Measurements from ENCODE around the gene GP9.
"Not testable (repeated sequence)": the region's sequence is repeated elsewhere in the genome, so short reads cannot be mapped to it uniquely, and the experiment has no call there.

The GP9 gene

DNA sequence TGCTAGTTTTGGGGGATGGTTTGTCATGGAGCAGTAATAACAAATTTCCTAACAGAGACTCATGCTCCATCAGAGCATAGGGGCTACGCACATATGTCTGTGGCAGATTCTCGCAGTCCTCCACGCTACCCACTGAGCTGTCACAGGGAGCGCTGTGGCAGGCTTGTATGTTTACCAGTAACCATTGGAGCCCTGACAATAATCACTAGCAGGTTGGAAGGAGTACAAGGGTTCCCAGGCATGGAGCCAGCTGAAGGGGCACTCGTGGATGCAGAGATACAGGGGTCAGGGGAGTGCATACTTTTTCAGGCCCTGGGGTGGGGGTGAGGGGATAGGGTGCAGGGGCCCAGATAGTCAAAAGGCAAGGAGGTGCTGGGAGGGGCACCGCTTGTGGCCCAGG is 7.9 kb upstream of the GP9 start:
- no peak for DNase-seq

DNA sequence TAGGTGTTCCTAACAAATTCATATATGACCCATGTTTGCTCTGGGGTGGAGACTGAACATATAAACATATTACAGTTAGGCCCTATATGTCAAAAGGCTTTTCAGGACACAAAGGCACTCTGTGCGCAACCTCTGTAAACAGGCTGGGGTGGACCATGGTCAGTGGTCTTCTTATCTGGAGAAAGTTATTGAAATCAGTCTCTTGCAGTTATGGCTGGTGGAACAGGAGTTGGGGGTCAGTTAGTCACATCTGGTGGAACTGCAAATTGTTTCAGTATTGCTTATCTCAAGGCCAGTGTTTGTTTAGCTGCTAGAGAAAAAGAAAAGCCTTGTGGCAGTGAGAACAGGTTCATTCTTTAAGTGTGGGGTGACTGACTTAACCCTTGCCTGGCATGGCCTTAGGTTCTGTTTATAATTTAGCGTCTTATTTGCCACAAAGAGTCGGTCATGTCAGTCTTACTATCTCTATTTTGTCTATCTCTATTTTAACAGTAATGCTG is 5.9 kb upstream of the GP9 start:
- DNase-seq: no peak

DNA sequence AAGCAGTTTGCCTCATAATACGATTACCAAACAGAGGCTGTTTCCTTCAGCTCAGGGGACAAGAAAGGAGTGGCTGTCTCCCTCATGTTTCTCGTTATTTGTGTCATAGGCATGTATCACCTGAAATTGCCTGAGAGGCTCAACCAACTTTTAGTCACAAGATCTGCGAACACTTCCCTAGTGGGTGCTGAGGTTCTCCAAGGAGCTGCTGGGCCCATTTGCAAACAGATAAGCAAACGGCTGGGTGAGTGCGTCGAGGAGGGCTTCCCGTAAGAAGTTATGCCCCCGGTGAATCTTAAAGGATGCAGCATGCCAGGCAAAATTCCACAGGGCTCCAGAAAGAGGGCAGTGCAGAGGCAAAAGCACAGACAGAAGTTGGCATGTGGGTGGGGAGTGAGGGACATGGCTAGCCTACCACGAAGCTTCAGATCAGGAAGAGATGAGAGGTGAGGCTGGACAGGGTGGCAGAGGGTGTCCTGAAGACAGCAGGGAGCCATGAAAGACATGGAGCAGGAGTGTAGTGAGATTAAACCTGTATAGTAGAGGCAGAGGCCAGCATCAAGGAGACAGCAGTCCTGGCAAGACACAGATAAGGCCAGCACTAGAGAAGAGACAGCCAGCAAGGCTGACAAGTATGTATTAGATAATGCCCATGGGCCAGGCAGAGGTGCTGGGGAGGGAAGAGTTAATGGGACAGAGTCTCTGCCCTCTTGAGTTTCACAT is 4.0 kb upstream of the GP9 start:
- DNase-seq: no peak

DNA sequence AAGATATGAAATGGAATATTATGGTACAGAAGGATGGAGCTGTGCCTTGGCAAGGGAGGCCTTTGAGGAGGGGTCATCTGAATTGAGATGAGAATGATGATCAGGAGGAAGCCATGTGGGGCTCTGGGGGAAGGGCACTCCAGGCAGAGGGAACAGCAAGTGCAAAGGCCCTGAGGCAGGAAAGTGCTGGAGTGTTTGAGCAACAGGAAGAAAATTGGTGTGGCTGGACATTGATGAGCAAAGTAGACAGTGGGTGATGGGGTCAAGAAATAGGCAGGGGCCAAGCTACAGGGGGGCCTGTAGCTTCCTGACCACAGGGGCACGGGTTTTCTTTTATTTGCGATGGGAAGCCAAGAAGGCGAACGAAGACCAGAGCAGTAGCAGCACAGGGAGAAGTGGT is 3.3 kb upstream of the GP9 start:
- no peak for DNase-seq

DNA sequence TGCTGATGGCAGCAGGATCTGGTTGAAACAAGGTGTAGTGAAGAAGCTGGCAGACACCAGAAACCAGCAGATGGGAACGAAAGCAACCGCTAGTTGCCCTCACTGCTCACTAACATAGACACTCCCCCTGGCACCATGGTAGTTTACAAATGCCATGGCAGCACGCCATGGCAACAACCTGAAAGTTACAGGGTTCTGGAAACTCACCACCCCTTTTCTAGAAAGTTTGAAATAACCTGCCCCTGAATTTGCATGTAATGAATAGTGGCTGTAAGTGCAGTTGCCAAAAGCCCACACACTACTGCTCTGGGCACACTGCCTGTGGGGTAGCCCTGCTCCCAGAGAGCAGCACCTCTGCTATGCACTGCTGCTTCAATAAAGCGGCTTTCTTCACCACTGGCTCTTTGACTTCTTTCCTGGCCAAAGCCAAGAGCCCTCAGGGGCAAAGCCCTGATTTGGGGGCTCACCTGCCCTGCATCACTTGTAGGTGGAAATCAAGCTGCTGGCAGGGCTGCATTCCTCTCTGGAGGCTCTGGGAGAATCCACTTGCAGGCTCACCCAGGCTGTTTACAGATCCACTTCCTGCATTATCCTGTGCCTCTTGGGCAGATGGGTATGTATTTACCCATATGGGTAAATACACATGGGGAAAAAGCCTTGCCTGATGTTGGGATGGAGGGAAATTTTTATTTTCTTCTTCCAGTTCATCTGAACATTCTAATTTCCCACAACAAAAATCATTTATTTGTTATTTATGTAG is 2.0 kb upstream of the GP9 start:
- DNase-seq: peak; percentile 71

DNA sequence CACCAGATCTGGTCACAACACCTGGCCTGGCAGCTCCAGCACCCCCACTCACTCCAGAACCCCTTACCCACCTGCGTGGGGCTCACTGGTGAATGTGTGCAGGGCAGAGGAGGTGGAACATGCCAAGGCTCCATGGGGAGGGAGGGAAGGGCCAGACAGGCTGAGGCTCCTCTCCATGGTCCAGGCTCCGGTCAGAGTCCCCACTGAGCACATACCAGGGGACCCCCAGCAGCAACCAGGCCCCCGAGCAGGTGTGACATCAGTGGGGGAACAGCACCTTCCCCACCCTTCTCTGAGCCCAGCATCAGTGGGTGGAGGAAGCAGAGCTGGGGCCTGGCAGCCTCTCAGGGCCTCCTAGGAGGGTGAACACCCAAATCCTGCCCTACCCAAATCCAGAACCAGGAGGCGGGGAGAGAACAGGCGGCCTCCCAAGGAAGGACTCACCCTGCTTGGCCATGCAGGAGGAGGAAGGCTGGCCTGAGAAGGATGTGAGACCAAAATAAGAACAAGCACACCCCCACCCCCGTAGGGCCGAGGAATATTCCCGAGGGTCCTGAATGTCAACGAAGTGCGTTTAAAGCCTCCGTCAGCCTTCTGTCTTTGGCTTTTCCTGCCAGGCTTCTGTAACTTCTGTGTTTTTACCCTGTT is 1.1 kb upstream of the GP9 start:
- no peak for DNase-seq

DNA sequence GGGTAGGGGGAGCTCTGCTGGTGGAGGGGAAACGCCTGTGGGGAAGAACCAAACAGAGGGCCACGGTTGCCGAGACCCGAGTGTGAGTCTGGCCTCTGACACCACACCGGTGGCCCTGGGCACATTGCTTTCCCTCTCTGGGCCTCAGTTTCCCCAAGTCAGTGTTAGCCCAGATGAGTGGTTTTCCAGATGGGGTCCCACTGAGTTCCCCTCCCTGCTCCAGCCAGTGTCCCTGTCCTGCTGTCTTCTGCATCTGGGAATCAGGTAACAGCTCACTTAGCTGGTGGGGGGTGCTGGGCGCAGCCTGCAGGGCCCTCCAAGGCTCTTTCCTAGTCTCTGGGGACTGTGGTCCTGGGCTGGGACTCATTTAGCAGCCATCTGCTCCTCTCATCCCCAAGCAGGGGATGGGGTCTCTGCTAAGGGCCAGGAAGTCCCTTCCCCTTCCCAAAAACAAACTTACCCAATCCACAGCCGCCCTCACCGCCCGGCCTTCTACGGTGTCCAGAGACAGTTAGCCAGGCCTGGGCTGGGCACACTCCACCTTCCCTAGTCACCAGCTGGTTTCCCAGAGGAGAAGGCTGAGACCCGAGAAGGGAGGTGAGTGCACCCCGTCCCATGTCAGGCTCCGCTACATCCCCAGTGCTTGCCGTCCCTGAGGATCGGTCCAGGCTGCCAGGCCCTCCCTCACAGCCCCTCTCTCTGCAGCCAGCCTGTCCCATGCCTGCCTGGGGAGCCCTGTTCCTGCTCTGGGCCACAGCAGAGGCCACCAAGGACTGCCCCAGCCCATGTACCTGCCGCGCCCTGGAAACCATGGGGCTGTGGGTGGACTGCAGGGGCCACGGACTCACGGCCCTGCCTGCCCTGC is 676 bp downstream of the GP9 start:
- DNase-seq: peak; percentile 58

DNA sequence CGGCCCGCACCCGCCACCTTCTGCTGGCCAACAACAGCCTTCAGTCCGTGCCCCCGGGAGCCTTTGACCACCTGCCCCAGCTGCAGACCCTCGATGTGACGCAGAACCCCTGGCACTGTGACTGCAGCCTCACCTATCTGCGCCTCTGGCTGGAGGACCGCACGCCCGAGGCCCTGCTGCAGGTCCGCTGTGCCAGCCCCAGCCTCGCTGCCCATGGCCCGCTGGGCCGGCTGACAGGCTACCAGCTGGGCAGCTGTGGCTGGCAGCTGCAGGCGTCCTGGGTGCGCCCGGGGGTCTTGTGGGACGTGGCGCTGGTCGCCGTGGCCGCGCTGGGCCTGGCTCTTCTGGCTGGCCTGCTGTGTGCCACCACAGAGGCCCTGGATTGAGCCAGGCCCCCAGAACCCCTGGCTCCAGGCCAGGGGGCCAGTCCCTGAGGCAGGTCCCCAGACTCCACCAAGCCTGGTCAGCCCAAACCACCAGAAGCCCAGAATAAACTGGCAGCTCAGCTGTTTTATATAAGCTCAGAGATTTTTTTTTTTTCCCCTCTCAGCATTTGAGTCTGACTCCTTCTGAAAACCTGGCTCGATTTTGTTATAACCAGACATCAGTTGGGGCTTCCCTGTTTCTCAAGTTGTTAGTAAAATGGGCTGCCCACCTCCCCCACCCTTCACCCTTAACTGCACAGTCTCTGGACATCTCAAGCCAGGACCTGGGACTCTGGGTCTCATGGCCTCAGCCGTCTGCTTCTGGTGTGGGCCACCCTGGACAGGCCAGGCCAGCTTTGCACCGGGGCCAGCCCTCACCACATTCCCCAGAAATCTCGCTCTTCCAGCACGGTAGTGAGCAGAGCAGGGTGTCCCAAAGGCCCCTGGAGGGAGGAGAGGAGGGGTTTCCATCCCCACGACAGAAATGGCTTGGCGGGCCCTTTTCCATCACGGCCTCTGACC is 1.6 kb downstream of the GP9 start:
- DNase-seq: no peak

DNA sequence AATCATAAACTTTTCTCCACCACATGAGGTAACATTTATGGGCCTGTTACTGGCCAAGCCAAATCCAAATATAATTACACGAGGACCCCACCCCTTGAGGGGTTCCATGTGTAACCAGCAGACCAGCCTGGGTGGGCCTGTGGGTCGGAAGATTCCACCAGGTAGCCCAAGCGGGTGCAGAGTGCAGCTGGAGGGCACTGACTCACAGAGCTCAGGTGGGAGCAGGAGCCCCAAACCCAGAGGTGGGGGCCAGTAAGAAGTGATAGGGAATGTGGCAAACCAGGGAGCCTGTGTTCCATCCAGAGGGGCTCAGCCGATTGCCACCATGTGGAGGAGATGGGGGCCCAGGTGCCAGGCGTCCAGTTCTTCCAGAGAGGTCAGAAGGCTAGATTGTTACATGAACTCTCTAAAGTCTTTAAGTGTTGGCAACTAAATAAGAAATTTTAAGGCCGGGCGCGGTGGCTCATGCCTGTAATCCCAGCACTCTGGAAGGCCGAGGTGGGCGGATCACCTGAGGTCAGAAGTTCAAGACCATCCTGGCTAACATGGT is 2.6 kb downstream of the GP9 start:
- DNase-seq: no peak

DNA sequence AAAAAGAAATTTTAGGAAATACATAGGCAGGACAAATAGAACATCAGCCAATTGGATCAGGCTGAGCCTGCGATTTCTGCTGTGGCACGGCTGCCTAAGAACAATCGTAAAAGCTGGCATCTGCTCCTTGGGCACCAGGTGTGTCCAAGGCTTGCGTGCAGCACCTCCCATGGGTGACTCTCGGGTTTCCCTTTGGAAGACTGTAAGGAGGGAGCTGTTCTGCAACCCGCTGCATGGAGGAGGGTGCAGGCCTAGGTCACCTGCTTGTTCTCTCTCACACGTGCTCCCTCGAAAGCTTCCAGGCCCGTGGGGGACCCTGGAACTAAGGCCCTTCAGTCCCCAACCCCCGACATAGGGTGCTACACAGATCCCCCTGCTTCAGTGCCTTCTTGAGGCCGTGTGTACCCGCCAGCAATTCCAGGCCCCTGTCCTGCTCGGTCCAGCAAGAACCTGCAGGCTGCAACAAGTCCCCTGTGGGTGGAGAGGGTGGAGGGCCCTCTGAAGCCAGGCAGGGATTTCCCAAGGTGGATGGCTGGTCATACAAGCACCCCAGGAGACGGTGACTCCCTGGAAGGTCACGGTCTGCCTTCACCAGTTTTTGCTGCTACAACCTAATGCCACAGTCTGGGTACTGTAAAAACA is 3.4 kb downstream of the GP9 start:
- peak; percentile 82 for DNase-seq

DNA sequence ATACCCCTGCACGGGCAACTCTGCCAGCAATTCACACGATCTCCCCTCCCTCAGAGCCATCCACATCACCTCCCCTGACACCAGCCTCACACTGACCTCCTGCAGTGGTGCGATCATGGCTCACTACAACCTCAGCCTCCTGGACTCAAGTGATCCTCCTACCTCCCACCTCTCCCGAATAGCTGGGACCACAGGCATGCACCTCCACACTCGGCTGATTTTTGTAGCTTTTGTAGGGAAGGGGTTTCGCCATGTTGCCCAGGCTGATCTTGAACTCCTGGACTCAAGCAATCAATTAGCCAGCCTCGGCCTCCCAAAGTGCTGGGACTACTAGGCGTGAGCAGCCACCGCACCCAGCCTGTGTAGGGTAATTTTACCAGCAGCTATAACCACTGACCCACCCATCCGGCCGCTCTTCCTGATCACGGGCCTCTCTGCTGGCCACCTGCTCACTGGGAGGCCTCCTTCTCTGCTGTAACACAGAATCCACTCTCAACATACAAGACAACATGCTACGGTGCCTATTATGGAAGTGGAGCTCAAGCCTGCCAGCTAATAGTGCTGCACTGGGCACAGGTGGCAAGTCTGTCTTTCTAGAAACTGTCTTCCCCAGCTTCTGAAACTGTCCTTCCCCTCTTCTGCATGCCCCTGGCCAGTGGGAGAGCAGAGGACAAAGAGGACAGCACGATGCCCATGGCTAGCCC is 4.6 kb downstream of the GP9 start:
- no peak for DNase-seq

DNA sequence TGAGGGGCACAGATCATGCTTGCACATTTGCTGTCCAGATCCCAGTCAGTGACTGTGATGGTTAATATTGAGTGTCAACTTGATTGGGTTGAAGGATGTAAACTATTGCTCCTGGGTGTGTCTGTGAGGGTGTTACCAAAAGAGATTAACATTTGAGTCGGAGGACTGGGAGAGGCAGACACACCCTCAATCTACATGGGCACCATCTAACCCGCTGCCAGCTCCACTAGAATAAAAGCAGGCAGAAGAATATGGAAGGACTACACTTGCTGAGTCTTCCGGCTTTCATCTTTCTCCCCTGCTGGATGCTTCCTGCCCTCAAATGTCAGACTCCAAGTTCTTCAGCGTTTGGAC is 5.1 kb downstream of the GP9 start:
- no peak for DNase-seq

DNA sequence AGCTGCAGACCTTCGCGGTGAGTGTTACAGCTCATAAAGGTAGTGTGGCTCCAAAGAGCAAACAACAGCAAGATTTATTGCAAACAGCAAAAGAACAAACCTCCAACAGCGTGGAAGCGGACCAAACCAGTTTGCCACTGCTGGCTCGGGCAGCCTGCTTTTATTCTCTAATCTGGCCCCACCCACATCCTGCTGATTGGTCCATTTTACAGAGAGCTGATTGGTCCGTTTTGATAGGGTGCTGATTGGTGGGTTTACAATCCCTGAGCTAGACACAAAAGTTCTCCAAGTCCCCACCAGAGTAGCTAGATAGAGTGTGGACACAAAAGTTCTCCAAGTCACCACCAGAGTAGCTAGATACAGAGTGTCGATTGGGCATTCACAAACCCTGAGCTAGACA is 7.1 kb downstream of the GP9 start:
- DNase-seq: not testable (repeated sequence)

DNA sequence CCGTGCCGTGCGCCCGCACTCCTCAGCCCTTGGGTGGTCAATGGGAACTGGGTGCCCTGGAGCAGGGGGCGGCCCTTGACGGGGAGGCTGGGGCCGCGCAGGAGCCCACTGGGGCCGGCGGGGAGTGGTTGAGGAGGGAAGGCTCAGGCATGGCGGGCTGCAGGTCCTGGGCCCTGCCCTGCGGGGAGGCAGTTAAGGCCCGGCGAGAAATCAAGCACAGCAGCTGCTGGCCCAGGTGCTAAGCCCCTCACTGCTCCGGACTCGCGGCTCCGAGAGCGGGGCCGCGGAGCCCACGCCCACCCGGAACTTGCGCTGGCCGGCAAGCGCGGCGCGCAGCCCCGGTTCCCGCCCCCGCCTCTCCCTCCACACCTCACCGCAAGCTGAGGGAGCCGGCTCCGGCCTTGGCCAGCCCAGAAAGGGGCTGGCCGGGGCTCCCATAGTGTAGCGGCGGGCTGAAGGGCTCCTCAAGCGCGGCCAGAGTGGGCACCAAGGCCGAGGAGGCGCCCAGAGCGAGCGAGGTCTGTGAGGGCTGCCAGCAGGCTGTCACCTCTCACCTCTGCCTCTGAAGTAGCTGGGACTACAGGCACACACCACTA is 7.8 kb downstream of the GP9 start:
- no peak for DNase-seq

DNA sequence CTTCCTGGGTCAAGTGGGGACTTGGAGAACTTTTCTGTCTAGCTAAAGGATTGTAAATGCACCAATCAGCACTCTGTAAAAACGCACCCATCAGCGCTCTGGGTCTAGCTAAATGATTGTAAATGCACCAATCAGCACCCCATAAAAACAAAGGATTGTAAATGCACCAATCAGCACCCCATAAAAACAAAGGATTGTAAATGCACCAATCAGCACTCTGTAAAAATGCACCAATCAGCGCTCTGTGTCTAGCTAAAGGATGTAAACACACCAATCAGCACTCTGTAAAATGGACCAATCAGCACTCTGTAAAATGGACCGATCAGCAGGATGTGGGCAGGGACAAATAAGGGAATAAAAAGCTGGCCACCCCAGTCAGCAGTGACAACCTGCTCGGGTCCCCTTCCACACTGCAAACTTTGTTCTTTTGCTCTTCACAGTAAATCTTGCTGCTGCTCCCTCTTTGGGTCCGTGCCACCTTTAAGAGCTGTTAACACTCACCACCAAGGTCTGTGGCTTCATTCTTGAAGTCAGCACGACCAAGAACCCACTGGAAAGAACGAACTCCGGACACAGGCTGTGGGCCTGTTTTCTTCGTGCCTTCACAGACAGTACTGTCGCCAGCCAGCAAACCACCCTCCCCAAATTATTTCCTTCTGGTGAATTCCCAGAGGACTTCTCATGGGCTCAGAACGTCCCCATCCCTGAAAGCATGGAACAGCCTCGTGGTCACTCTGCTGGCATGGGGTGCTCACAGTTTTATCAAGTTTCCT is 8.9 kb downstream of the GP9 start:
- DNase-seq: not testable (repeated sequence)

DNA sequence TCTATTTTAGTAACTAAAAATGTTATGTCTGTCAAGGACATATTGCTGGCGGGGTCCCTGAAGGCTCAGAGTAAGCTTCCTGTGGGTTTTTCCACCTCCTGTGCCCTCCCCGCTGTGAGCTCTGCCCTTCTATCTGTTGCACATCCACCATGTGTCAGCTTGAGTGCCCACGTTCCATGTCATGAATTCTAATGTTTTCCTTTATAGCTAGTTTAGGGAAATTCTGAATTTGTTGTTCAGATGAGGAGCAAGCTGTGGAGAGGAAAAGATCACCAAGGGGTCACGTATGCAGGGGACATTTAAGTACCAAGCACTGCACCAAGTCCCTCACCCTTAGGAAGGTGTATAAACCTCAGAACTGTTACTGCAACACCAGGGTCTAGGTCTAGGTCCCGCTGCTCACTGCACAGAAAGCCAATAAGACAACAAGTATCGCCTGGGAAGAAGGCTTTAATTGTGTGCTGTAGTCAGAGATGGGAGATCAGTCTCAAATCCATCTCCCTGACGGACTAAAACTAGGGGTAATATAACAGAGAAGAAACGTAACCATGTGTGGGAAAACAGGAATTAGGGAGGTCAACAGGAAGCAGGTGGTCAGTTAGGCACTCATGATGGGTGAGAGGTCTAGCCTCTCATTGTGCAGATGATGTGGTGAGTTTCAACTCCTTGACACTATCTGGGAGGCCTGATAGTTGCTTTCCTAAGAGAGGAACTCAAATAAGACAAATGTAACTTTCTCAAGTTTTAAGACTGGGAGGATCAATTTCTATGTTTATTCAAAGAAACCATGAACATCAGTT is 9.7 kb downstream of the GP9 start:
- no peak for DNase-seq

DNA sequence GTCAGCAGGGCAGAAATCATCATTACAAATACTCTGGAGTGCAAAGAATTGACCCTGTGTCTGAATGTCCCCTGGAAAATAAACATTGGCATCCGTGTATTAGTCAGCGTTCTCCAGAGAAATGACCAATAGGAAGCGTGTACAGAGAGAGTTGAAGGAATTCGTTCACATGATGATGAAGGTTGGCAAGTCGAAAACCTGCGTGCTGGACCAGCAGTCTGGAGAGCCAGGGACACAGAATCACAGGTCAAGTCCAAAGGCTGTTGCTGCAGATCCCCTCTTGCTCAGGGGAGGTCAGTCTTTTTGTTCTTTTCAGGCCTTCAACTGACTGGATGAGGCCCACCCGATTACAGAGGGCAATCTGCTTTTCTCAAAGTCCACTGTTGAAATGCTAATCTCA is 16.6 kb downstream of the GP9 start:
- DNase-seq: no peak

DNA sequence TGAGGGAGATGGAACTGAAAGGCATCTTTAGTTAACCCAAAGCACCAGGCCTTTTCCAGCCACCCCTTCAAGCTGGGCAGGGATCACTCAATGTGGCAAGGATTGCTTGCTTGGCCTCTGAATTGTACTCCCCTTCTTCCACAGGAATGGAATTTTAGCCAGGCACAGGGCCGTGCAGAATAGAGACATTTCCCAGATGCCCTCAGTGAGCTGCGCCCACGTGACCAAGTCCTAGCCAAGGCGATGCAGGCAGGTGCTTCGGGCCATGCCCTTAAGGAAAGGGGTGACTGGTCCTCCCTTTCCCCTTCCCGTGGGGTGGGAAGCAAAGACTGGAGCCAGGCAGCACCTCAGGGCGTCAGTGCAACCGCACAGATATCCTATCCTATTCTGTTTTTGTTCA is 17.9 kb downstream of the GP9 start:
- DNase-seq: no peak

All from NCI-H2171 (cell line).